Islet precursor cell (in vitro differentiated cells): Measurements from ENCODE around the gene CFL2.
"Not testable (repeated sequence)": the region's sequence is repeated elsewhere in the genome, so short reads cannot be mapped to it uniquely, and the experiment has no call there.

Source experiments
- DNase-seq: peaks from one replicate; pipeline ENCODE4 v3.0.0-alpha.2; 2018

CFL2 gene

DNA sequence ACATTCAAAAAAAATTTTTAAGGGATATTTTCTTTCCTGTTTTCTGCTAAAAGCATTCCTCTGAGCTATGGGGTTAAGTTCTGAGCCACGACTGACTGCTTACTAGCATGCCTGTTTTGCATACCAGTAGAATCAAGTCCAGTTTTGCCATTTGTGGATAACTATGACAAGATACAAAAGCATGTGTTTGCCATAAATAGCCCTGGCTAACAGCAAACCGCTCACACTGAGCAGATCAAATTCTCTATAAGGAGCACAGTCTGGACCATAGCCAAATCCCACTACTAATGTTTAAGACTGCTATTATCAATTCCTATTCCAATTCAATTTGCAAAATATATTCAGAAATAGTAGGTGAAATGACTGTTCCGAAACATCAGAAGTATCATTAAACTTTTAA, 3.2 kb downstream of the CFL2 start:
- no peak for DNase-seq

DNA sequence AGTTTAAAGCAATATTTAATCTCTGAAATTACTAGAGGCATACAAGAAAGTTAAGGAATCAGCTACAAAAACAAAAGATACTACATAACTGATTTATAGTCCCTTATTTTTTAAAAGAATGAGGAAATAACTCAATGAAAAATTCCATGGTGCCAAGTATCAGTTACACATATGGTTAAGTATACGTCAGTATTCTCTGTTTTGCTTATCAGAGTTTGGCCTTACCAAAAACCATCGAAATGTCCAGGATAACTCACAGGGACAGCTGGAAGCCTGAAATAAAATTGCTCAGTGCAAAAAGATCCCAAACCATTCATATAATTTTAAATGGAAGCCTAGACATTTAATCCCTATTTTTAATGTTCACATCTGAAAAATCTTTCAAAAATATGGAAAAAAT, 3.6 kb downstream of the CFL2 start:
- no peak for DNase-seq

DNA sequence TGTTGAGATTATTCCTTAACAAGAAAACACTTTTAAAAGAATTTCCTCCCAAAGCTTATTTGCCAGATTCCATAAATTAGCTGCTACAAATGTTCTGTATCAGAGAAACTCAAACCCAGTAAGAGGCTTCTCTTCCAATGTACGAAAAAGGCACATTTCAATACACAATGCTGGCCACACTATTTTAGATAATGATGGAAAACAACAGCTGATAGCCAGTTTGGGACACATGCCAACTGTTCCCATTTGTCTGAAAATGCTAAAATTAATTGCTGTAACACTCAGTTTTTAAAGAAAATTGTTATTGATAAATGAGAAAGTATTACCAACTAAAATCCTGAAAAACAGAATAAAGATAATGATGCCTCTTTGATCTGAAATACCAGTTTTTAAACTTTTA, 4.4 kb downstream of the CFL2 start:
- no peak for DNase-seq

DNA sequence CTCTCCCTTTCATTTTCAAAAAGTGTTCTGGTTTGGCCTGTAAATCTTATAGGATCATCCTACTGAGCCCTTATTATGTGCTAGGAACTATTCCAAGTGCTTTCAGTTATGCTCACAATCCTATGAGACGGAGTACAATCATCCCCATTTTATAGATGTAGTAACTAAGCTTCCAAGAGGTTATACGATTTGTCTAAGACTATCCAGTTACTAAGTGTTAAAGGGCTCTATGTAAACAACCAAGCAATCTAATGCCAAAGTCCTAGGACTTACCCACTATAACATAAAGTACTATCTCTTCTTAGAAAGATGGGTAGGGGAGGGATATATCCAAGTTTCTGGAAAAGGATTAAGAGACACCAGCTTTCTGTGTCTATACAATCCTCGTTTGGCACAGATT, 6.7 kb downstream of the CFL2 start:
- no peak for DNase-seq

DNA sequence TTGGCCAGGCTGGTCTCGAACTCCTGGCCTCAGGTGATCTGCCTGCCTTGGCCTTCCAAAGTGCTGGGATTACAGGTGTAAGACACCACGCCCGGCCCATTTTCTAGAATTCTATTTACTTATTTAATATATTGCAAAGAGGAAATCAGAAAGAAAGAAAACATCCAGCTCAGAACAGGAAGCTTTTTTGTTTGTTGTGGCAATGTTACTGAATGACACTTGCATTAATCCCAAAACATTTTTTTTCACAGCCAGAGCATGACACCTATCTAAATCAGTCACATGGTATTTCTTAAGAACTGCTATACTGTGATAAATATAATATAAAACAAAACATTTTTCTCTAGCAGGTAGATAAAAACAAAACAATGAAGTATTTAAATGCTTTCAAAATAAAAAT, 12.6 kb downstream of the CFL2 start:
- DNase-seq, result no peak

DNA sequence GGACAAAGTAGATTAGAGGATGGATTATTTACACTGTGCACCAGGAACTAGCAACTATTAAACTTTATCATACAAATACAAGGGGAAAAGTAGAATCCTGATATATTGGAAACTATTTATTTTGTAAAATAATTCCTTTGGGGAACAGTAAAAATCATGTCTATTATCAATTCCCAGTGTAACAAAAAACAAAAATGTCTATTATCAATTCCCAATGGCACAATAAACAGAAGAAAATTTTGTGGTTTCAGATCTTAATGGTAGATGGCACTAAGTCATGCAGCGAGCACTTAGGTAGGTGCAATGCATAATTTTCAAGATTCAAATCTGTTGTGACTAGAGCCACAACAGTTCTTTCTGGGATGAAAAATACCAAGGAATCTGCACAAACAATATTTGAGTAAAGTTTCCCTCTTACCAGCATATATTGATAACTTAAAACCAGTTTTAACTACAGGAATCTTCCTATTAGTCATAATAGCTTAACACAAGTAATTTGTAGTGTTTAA, 13.7 kb downstream of the CFL2 start:
- DNase-seq, result no peak

DNA sequence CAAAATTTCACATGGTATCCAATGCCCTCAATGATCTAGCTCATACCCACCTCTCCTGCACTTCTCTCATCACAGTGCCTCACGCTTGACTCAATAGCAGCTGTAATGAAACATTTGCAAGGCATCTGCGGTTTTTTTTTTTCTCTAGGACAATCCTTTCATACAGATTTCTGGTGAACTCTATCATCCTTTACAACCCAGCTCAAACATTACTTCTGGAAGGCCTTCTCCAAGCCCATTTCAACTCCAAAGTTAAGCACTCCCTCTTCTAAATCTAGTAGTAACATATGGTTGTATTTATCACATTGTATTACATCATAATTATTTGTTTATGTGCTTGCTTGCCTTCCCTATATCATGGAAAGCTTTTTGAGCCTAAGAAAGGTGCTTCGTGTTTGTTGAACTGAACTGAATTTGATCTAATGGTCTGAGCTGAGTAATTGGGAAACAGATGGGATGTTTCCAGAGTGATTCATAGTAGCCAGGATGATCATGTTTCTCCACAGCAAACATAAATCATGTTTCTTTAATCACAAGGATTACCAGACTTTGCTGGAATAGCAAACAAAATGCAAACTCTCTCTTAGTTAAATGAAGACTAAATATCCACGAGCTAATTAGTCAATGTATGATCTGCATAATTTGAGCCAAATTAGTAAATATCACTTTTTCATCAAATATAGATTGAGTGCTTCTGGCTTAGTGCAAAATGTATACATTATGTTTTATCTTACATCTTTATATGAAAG, 14.3 kb downstream of the CFL2 start:
- no peak for DNase-seq

DNA sequence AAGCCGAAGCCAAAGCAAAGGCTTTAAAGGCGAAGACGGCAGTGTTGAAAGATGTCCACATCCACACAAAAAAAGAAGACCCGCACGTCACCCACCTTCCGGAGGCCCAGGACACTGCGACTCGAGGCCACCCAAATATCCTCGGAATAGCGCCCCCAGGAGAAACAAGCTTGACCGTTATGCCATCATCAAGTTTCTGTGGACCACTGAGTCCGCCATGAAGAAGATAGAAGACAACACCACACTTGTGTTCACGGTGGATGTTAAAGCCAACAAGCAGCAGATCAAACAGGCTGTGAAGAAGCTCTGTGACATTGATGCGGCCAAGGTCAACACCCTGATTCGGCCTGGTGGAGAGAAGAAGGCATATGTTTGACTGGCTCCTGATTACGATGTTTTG, 20.2 kb downstream of the CFL2 start:
- not testable (repeated sequence) for DNase-seq

DNA sequence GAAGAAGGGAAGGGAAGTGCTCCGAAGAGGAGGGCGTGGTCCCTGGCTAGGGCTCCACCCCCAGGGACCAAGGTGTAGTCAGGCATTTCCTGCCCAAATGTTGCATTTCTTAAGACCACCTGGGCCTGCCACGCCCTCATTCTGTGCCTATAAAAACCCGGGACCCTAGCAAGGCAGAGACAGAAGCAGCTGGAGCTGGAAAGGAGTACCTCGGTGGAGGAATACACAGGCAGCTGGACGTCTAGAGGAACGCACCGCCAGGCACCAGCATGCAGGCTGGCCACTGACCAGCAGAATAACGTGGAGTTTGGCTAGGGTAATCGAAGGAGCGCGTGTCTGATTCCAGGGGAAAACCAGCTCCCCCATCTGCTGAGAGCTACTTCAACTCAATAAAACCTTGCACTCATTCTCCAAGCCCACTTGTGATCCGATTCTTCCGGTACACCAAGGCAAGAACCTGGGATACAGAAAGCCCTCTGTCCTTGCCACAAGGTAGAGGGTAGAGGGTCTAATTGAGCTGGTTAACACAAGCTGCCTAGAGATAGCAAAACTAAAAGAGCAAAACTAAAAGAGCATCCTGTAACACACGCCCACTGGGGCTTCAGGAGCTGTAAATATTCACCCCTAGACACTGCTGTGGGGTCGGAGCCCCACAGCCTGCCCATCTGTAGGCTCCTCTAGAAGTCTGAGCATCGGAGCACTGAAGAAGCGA, 21.0 kb downstream of the CFL2 start:
- peak; percentile 61 for DNase-seq

DNA sequence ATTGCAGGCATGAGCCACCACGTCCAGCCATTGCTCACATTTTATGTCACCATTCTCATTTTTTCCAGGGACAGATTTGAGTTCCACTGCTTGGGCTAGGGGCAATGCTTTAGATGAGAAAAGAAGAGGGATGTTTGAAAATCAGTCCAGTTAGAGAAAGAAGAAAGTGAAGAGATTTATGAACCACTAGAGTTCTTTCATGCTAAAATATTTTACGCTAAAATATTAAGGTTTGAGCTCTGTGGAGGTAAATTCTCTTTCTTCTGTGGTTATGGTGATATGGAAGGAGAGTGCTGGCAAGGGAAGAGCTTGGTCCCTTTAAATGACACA, 21.5 kb downstream of the CFL2 start:
- DNase-seq, result no peak

DNA sequence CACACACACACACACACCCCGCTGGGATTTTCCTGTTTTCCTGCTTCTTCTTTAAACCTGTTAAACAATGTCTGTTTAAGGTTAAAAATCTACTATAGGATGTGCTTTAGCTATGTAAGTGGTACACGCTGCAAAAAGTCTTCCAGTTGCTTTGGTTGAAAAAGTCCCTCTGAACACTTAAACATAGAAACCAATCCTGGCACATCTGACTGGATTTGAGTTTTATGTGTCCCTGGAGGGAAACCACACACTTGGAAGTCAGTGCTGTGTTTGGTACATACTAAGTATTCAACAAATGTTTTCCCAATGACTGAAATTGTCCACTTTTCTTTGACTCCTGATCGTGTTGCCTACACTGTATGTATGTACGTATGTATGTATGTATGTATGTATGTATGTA, 22.0 kb downstream of the CFL2 start:
- no peak for DNase-seq

DNA sequence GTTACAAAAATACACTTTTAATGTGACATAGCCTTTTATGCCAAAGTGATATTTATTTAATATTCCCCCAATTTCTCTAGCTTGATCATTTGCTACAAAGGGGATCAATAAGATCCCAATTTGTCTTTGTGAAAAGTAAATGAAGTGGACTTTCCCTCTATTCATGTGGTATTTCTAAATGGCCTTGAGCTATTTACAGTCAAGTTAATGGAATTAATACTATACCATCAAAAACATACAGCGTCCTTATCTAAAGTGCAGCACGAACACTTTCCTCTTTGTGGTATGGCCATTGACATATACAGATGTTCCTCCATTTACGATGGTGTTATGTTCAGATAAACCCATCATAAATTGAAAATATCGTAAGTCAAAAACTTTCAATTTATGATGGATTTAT, 23.2 kb downstream of the CFL2 start:
- no peak for DNase-seq

DNA sequence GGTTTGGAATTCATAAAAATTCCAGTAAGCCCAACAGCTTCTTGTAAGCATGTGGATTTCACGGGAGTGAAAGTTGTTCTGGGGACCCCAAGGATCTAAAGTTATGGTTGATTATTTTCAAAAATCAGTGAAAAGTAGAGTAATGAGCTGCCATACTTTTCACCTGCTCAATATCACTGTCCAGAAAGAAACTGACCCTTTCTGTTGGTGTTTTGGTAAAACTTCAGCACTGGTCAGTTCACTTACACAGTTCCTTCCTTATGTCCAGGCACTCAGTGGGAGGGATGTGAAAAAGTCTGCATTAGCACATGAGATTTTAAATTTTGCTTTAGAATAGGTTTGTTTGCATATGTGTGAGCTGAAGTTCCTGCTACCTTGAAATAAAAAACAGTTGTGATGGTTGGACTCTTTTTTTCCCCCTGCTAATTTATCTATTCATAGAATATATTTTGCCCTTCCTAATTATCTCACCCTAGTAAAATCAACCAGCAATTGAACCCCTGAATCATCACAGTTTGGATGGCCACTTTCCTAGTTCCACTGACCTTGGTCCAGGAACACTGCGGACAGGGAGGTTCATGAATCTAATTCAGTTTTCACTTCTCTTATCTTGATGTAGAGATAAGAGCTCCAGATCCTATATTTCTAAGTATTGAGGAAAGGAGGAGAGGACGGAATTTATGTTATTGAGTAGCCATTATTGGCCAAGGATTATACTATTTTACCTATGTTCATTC, 25.8 kb downstream of the CFL2 start:
- no peak for DNase-seq

DNA sequence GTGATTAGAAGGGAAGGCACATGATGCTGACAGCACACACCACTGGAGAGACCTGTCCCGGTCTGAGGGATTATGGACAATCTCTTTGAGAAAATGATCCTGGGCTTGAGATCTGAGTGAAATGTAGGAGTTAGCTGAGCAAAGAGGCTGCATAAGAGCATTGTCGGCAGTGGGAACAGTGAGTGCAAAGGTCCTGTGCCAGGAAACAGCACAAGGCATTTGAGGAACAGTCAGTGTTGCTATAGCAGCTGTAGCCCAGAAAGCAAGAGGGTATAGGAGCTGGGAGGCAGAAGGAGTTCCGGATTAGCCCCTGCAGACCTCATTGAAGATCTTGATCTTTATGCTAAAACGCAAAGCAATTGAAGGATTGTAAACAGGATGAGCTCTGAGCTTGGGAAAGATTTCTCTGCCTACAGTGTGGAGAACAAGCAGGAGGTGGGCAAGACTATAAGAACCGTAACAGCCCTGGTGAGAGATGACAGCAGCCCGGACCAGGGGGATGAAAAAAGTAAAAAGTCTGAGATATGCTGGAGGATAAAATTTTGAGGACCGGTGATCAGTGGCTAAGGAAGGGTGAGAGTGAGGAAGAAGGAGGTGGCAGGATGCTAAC, 28.5 kb downstream of the CFL2 start:
- DNase-seq, result no peak

DNA sequence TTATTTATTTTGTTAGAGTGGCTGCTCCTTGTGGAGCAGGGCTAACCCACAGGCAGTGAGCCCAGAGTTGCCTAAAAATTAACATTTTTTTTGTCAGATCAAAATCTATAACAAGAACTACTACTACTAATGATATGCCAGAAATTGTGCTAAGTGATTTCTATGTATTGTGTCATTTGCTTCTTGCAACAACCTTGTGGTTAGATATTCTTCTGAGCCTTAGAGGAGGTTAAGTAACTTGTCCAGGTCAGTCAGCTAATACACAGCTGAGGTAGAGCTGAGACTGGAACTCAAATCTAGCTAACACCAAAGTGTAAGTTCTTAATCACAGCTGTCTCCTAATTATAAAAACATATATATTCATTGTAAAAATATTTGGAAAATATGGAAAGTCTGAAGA, 29.8 kb downstream of the CFL2 start:
- DNase-seq, result no peak

DNA sequence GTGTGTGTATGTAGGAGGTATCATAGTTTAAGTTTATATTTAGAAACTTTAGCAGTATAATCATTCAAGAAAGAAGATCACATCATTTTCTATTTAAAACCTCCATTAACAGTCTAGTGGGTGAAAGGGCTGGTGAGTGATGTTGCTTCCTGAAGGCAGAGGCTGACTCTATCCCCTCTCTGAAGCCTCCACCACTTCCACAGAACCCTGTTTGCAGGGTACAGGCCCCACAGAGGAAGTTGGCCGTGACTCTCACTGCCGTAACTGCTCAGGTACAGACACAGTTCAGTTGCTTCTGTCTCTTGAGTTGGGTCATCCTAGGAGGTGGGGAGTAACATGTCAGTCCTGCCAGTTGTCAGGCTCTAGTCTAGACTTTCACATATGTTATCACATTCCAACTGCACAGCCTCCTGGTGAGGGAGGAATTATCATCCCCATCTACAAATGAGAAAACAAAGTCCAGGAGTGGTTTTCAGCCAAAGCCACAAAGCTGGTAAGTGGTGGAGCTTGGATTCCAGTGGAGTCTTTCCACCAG, 31.5 kb downstream of the CFL2 start:
- peak; percentile 57 for DNase-seq

DNA sequence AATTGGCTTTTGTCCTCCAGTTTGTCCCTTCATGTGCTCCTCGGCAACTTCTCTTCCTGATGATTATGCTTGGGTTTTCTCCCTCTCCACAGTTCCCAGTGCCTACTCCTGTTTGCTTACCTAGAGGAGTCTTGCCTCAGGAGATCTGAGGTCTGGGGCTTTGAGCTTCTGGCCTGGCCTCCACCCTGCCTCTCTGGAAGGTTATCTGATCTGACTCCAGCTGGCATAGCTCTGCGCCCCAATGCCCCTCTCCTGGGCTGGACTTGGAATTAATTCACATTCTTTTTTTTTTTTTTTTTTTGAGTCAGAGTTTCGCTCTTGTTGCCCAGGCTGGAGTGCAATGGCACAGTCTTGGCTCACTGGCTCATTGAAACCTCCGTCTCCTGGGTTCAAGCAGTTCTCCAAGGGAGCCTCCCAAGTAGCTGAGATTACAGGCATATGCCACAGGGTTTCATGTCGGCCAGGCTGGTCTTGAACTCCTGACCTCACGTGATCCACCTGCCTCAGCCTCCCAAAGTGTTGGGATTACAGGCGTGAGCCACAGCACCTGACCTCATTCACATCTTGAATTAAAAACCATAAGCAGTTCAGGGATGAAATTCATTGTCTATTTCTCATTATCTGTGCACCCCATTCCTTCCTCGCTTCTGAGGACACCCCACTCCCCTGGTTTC, 33.5 kb downstream of the CFL2 start:
- no peak for DNase-seq

DNA sequence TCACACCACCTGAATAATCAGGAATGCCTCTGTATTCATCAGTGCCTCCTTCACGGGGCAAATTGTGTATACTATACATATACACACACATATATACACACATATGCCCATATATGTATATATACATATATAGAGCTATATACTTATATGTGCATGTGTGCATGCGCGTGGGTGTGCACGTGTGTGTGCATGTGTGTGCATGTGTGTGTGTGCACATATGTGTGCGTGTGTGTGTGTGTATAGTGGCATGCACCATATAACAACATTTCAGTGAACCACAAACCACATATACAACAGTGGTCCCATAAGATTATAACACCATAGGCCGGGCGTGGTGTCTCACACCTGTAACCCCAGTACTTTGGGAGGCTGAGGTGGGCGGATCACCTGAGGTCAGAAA, 35.7 kb downstream of the CFL2 start:
- DNase-seq, result no peak

DNA sequence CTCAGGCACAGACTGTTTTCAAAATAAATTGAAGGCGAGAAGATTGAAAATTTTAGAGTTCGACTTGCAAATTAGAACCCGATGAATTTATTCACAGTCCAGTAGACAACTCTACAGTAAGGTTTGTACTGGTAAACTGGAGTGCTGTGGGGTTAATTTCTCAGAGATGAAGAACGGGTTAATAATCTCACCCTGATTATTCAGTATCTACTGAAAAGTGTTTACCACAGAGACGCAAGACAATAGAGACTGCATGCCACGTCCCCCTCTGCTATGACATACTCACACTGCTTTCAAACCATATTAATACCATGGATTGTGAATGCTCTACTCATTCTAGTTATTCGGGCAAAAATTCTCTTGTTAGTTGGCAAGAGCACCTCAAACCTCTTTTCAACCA, 36.1 kb downstream of the CFL2 start:
- no peak for DNase-seq

DNA sequence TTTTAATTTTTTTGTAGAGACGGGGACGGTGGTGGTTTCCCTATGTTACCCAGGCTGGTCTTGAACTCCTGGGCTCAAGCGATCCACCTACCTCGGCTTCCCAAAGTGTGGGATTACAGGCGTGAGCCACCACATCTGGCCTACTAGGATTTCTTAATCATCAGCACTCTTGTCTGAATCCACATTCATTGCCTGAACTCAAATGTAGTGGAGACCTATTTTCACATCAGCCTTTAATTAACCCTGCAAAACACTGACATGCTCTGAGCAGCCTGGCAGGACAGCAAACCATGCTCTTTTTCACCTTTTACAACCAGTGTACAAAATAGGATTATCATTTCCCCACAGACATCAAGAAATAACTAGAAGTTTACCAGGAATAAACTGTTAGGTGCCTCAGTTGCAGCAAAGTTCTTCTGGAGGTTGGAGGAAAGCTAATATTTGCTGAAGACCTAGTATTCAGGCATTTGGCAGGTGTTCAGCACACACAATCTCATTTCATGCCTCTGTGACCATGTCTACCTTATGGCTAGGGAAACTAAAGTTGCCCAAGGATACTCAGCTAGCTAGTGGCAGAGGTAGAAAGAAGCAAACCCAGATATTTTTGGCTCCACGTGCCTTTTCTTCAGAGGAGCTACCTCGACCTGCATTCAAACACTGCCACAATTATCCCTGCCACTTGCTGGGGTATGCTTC, 37.7 kb downstream of the CFL2 start:
- DNase-seq, result no peak

DNA sequence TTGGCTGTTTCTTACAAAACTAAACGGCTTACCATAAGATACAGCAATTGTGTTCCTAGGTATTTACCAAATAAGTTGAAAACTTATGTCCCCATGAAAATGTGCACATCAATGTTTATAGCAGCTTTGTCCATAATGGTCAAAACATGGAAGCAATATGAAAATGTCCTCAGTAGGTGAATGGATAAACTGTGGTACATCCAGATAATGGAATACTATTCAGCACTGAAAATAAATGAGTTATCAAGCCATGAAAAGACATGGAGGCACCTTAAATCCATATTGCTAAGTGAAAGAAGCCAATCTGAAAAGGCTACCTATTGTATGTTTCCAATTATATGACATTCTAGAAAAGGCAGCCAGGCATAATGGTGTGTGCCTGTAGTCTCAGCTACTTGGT, 40.7 kb downstream of the CFL2 start:
- DNase-seq, result no peak

DNA sequence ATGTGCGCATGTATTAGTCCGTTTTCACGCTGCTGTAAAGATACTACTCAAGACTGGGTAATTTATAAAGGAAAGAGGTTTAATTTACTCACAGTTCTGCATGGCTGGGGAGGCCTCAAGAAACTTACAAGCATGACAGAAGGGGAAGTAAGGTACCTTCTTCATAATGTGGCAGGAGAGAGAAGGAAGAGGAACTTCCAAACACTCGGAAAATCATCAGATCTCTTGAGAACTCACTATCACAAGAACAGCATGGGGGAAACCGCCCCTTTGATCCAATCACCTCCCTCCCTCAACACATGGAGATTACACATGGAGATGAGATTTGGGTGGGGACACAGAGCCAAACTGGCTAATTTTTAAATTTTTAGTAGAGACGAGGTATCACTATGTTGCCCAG, 42.7 kb downstream of the CFL2 start:
- no peak for DNase-seq
